IMR-90 (cell line): ENCODE measurements around the gene GINS3. TPM values are rescaled to one million over a fixed set of nuclear protein-coding genes. Genes with fewer than 3 reads are reported as not detected.

Experiments
- ATAC-seq: fragments of 200-7000 bp; cut with Tn5 transposase; 2 replicates; pipeline ENCODE4 v1.9.1; 2020; ENCODE audit warnings: low read depth, mild to moderate bottlenecking, moderate library complexity
- BruUV-seq: library from RNA; stranded (reverse); fragments of 400-500 nt; replicated peaks from 2 replicates; lab custom pipeline; 2021; lab: Mats Ljungman, UMichigan
- CTCF ChIA-PET: fragments of 300-600 bp; formaldehyde crosslinking; extraction: SDS; loops from one replicate; lab custom pipeline; 2021; ENCODE audit warnings: antibody characterized with exemption; lab: Yijun Ruan, JAX
- POLR2A ChIA-PET: fragments of 300-600 bp; sonication (Branson Sonifier 250); formaldehyde crosslinking; loops from one replicate; lab custom pipeline; 2022; ENCODE audit warnings: antibody characterized with exemption; ENCODE audit not compliant: unreplicated experiment; lab: Charles Lee
- DNase-seq: peaks from one replicate; pipeline ENCODE4 v3.0.0; 2013
- H2AFZ ChIP-seq: replicated peaks from 2 replicates; pipeline ENCODE3; 2013; ENCODE audit warnings: low read length, mild to moderate bottlenecking; ENCODE audit not compliant: poor library complexity
- H2AK5ac ChIP-seq: 2 replicates; pipeline ENCODE4 v1.6.1; 2013; ENCODE audit warnings: low read depth, low read length, inconsistent platforms
- H2AK9ac ChIP-seq: replicated peaks from 2 replicates; pipeline ENCODE3; 2013; ENCODE audit warnings: mild to moderate bottlenecking, low read depth, low read length, moderate library complexity; ENCODE audit not compliant: poor library complexity
- H2BK120ac ChIP-seq: 2 replicates; pipeline ENCODE4 v1.6.1; 2013; ENCODE audit warnings: low read depth, low read length, inconsistent platforms
- H2BK15ac ChIP-seq: 3 replicates; pipeline ENCODE4 v1.6.1; 2013; ENCODE audit warnings: low read depth, low read length, inconsistent platforms
- H2BK20ac ChIP-seq: 2 replicates; pipeline ENCODE4 v1.6.1; 2013; ENCODE audit warnings: low read depth, mild to moderate bottlenecking, inconsistent platforms, low read length, moderate library complexity
- H2BK5ac ChIP-seq: 2 replicates; pipeline ENCODE4 v1.6.1; 2013; ENCODE audit warnings: mild to moderate bottlenecking, low read depth, low read length, inconsistent platforms; ENCODE audit not compliant: poor library complexity, severe bottlenecking
- H3K14ac ChIP-seq: replicated peaks from 2 replicates; pipeline ENCODE4 v1.6.1; 2013; ENCODE audit warnings: low read depth, low read length, inconsistent platforms
- H3K18ac ChIP-seq: 2 replicates; pipeline ENCODE4 v1.6.1; 2013; ENCODE audit warnings: low read depth, low read length, control low read depth
- H3K23ac ChIP-seq: 2 replicates; pipeline ENCODE4 v1.6.1; 2013; ENCODE audit warnings: low read depth, low read length, inconsistent platforms
- H3K27ac ChIP-seq: 2 replicates; pipeline ENCODE4 v1.5.1; 2013; ENCODE audit warnings: mild to moderate bottlenecking, control low read depth, low read length; ENCODE audit not compliant: insufficient read depth
- H3K27me3 ChIP-seq: 2 replicates; pipeline ENCODE4 v1.6.1; 2013; ENCODE audit warnings: low read length; ENCODE audit not compliant: control insufficient read depth, insufficient read depth
- H3K36me3 ChIP-seq: 2 replicates; pipeline ENCODE4 v1.6.1; 2013; ENCODE audit warnings: low read length, mixed read lengths; ENCODE audit not compliant: control insufficient read depth, insufficient read depth
- H3K4ac ChIP-seq: 2 replicates; pipeline ENCODE4 v1.6.1; 2013; ENCODE audit warnings: low read depth, low read length, inconsistent platforms
- H3K4me1 ChIP-seq: 2 replicates; pipeline ENCODE4 v1.6.1; 2013; ENCODE audit warnings: low read length, mixed read lengths; ENCODE audit not compliant: control insufficient read depth, insufficient read depth
- H3K4me2 ChIP-seq: 2 replicates; pipeline ENCODE4 v1.6.1; 2013; ENCODE audit warnings: low read depth, mild to moderate bottlenecking, control low read depth, low read length, moderate library complexity
- H3K4me3 ChIP-seq: 2 replicates; pipeline ENCODE4 v1.5.1; 2013; ENCODE audit warnings: low read depth, mild to moderate bottlenecking, control low read depth, low read length, moderate library complexity; ENCODE audit not compliant: insufficient read depth
- H3K56ac ChIP-seq: 2 replicates; pipeline ENCODE4 v1.6.1; 2013; ENCODE audit warnings: low read length, inconsistent platforms; ENCODE audit not compliant: insufficient read depth; ENCODE audit errors: extremely low read depth
- H3K79me1 ChIP-seq, 2 experiments: 2 replicates each; pipeline ENCODE4 v1.6.1; 2013; ENCODE audit warnings: low read length in 2 of 2, inconsistent platforms in 1 of 2, low read depth in 1 of 2
- H3K9ac ChIP-seq: 2 replicates; pipeline ENCODE4 v1.6.1; 2013; ENCODE audit warnings: low read depth, low read length, control low read depth
- H3K9me1 ChIP-seq: 2 replicates; pipeline ENCODE4 v1.6.1; 2013; ENCODE audit warnings: low read length, inconsistent platforms; ENCODE audit not compliant: insufficient read depth
- H3K9me3 ChIP-seq: 2 replicates; pipeline ENCODE4 v1.6.1; 2013; ENCODE audit warnings: low read length; ENCODE audit not compliant: control insufficient read depth, insufficient read depth
- H4K20me1 ChIP-seq: 2 replicates; pipeline ENCODE4 v1.6.1; 2013; ENCODE audit warnings: low read length, inconsistent platforms; ENCODE audit not compliant: insufficient read depth
- H4K5ac ChIP-seq: 2 replicates; pipeline ENCODE4 v1.6.1; 2013; ENCODE audit warnings: mild to moderate bottlenecking, low read depth, low read length, control low read depth
- H4K8ac ChIP-seq, 2 experiments: 2 replicates each; pipeline ENCODE4 v1.6.1; 2013; ENCODE audit warnings: low read depth in 2 of 2, low read length in 2 of 2, control low read depth in 1 of 2, inconsistent platforms in 1 of 2
- H4K91ac ChIP-seq: 2 replicates; pipeline ENCODE4 v1.6.1; 2013; ENCODE audit warnings: low read depth, low read length, inconsistent platforms; ENCODE audit not compliant: insufficient read depth
- BHLHE40 ChIP-seq: fragments of 150-350 bp; IDR thresholded peaks from 2 replicates; pipeline ENCODE4 v1.6.1; 2016; ENCODE audit warnings: mild to moderate bottlenecking, low read depth, low read length
- CEBPB ChIP-seq: IDR thresholded peaks from 2 replicates; pipeline ENCODE4 v1.6.1; 2012; ENCODE audit warnings: low read depth, low read length, improper control_type of control experiment
- CHD1 ChIP-seq: IDR thresholded peaks from 2 replicates; pipeline ENCODE4 v1.6.1; 2012; ENCODE audit warnings: low read depth, low read length, improper control_type of control experiment
- CTCF ChIP-seq: conservative IDR thresholded peaks from 2 replicates; pipeline ENCODE4 v1.5.1; 2012; ENCODE audit warnings: mild to moderate bottlenecking, low read depth, low read length, improper control_type of control experiment
- FOS ChIP-seq: fragments of 150-350 bp; IDR thresholded peaks from 2 replicates; pipeline ENCODE4 v1.6.1; 2016; ENCODE audit warnings: low read depth, low read length
- MAFK ChIP-seq: IDR thresholded peaks from 2 replicates; pipeline ENCODE4 v1.6.1; 2012; ENCODE audit warnings: low read depth, low read length, improper control_type of control experiment
- MAZ ChIP-seq: IDR thresholded peaks from 2 replicates; pipeline ENCODE4 v1.6.1; 2012; ENCODE audit warnings: low read depth, mild to moderate bottlenecking, low read length, improper control_type of control experiment, moderate library complexity, borderline replicate concordance
- MXI1 ChIP-seq: IDR thresholded peaks from 2 replicates; pipeline ENCODE4 v1.6.1; 2012; ENCODE audit warnings: low read depth, mild to moderate bottlenecking, low read length, moderate library complexity, borderline replicate concordance
- NFE2L2 ChIP-seq: fragments of 150-350 bp; IDR thresholded peaks from 2 replicates; pipeline ENCODE4 v1.6.1; 2016; ENCODE audit warnings: low read depth, mild to moderate bottlenecking, low read length
- POLR2A ChIP-seq: IDR thresholded peaks from 2 replicates; pipeline ENCODE4 v1.6.1; 2012; ENCODE audit warnings: mild to moderate bottlenecking, low read depth, low read length
- RAD21 ChIP-seq: IDR thresholded peaks from 2 replicates; pipeline ENCODE4 v1.6.1; 2012; ENCODE audit warnings: low read length, improper control_type of control experiment
- RCOR1 ChIP-seq: IDR thresholded peaks from 2 replicates; pipeline ENCODE4 v1.6.1; 2012; ENCODE audit warnings: mild to moderate bottlenecking, low read length, improper control_type of control experiment; ENCODE audit not compliant: insufficient replicate concordance
- RFX5 ChIP-seq: IDR thresholded peaks from 2 replicates; pipeline ENCODE4 v1.8.0; 2012; ENCODE audit warnings: low read depth, mild to moderate bottlenecking, low read length, moderate library complexity
- SMC3 ChIP-seq: fragments of 150-350 bp; IDR thresholded peaks from 2 replicates; pipeline ENCODE4 v1.6.1; 2016; ENCODE audit warnings: low read depth, mild to moderate bottlenecking, antibody characterized with exemption, low read length, moderate library complexity
- WGBS, 2 experiments: methylation state at CpG; one replicate each; pipeline versions ENCODE4 v1.1.5 to v1.1.7; 2013; ENCODE audit warnings: missing lambda C conversion rate in 2 of 2; ENCODE audit not compliant: insufficient read length in 1 of 2; ENCODE audit errors: extremely low coverage in 2 of 2; 5-methylcytosine and 5-hydroxymethylcytosine counted together
- dilution Hi-C: fragments of 300-500 bp; cut with HindIII; formaldehyde crosslinking; loops from one replicate; pipeline ENCODE4 v1.14.3; 2018; ENCODE audit warnings: low sequenced_read_pairs; ENCODE audit not compliant: unreplicated experiment
- in situ Hi-C: fragments of 300-500 bp; cut with MboI; formaldehyde crosslinking; loops from 3 replicates; pipeline ENCODE4 v1.14.3; 2019; ENCODE audit warnings: low sequenced_read_pairs, inconsistent platforms, mixed read lengths
- intact Hi-C: fragments of 100-400 bp; cut with micrococcal nuclease; formaldehyde crosslinking; loops from 2 replicates; pipeline ENCODE4 v1.10.0; 2022
- polyA plus RNA-seq, 3 experiments: library from polyadenylated mRNA; depleted of rRNA; stranded (reverse); fragments of >200 nt; gene quantifications; 2 replicates each; pipeline ENCODE4 v1.2.3, GENCODE V29; 2012; ENCODE audit warnings: low replicate concordance in 1 of 3
- total RNA-seq: library from RNA; depleted of rRNA; stranded (reverse); fragments of >200 nt; gene quantifications from 2 replicates; pipeline ENCODE4 v1.2.3, GENCODE V29; 2012
- TF ChIP-seq, protein P1 (sequence below): fragments of 150-350 bp; IDR thresholded peaks from 2 replicates; pipeline ENCODE4 v1.6.1; 2016; ENCODE audit warnings: low read depth, mild to moderate bottlenecking, low read length, moderate library complexity, borderline replicate concordance
- TF ChIP-seq, protein P2 (sequence below): fragments of 150-350 bp; IDR thresholded peaks from 2 replicates; pipeline ENCODE4 v1.6.1; 2017; ENCODE audit warnings: mild to moderate bottlenecking, antibody characterized with exemption, low read length, low read depth

The GINS3 gene
- total and polyA plus RNA-seq, 2 of the 4 experiments (the other 2 are of a cell fraction): 5.2 to 5.4 TPM

GRCh38 chr16:58417035-58417434, 24.8 kb downstream of the GINS3 start:
- H4K91ac ChIP-seq: no peak overlapping the region
- no peak overlapping the region for H2BK120ac ChIP-seq
- H3K4ac ChIP-seq: no peak overlapping the region
- ChIA-PET POLR2A (no interaction called here), CTCF (no interaction called here)
- no peak overlapping the region for H2BK15ac ChIP-seq
- no peak overlapping the region for H2AK9ac ChIP-seq
- H3K79me1 ChIP-seq: no peaks in the 10 kb centered on the region
- no peak overlapping the region for H3K56ac ChIP-seq
- H3K18ac ChIP-seq: no peak overlapping the region
- no peaks in the 10 kb centered on the region for H3K36me3 ChIP-seq
- no peak overlapping the region for H2AK5ac ChIP-seq
- intact Hi-C loops (no loop called here), in situ Hi-C loops (no loop called here), dilution Hi-C loops (no loop called here)
- no peak overlapping the region for H3K4me2 ChIP-seq
- no peaks in the 10 kb centered on the region for H4K20me1 ChIP-seq
- no TSS peak for BruUV-seq
- TF ChIP-seq CHD1 (no peak), RCOR1 (no peak), SMC3 (no peak), NFE2L2 (no peak), CTCF (no peak), RFX5 (no peak), MXI1 (no peak), POLR2A (no peak), MAZ (no peak), CEBPB (no peak), FOS (no peak), MAFK (no peak), BHLHE40 (no peak), RAD21 (no peak)
- TF ChIP-seq, protein P1, sequence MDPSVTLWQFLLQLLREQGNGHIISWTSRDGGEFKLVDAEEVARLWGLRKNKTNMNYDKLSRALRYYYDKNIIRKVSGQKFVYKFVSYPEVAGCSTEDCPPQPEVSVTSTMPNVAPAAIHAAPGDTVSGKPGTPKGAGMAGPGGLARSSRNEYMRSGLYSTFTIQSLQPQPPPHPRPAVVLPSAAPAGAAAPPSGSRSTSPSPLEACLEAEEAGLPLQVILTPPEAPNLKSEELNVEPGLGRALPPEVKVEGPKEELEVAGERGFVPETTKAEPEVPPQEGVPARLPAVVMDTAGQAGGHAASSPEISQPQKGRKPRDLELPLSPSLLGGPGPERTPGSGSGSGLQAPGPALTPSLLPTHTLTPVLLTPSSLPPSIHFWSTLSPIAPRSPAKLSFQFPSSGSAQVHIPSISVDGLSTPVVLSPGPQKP: no peak
- TF ChIP-seq, protein P2, sequence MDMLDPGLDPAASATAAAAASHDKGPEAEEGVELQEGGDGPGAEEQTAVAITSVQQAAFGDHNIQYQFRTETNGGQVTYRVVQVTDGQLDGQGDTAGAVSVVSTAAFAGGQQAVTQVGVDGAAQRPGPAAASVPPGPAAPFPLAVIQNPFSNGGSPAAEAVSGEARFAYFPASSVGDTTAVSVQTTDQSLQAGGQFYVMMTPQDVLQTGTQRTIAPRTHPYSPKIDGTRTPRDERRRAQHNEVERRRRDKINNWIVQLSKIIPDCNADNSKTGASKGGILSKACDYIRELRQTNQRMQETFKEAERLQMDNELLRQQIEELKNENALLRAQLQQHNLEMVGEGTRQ: no peak
- no peaks in the 10 kb centered on the region; the same call in 1 of the 2 replicates for H3K27me3 ChIP-seq
- H3K9ac ChIP-seq: no peak overlapping the region
- no peak overlapping the region for H2AFZ ChIP-seq
- H2BK20ac ChIP-seq: no peak overlapping the region
- H3K14ac ChIP-seq: no peak overlapping the region
- no peak overlapping the region for H4K5ac ChIP-seq
- 97% methylated on average over 9 of the region's 10 CpGs; no CpG with 5 or more reads in 1 of the 2 experiments for WGBS, 2 experiments
- no peak overlapping the region for H3K27ac ChIP-seq
- H3K4me3 ChIP-seq: no peak overlapping the region
- peaks cover 2% of the 10 kb centered on the region; the same call in 1 of the 2 replicates for H3K4me1 ChIP-seq
- H4K8ac ChIP-seq: no peak overlapping the region
- DNase-seq (no peak), ATAC-seq (no peak)
- H3K23ac ChIP-seq: no peak overlapping the region
- no peaks in the 10 kb centered on the region for H3K9me1 ChIP-seq
- H3K9me3 ChIP-seq: no peaks in the 10 kb centered on the region
- H2BK5ac ChIP-seq: no peak overlapping the region
